SU-DHL-6 (cell line): ENCODE results near the gene FUT8.
"Not testable (repeated sequence)": the region's sequence is repeated elsewhere in the genome, so short reads cannot be mapped to it uniquely, and the experiment has no call there.

Source experiments
- EZH2phosphoT487 ChIP-seq: fragments of 200-600 bp; sonication (generic), shearing (Covaris generic); conservative IDR thresholded peaks from 2 replicates; pipeline ENCODE4 v1.6.1; 2018; ENCODE audit warnings: mild to moderate bottlenecking, antibody characterized with exemption, low read length, moderate library complexity, mixed read lengths
- TF ChIP-seq, protein P1 (sequence below): fragments of 200-600 bp; sonication (generic); IDR thresholded peaks from one replicate; pipeline ENCODE4 v1.5.1; 2017; ENCODE audit warnings: antibody characterized with exemption, mild to moderate bottlenecking, low read length, moderate library complexity; ENCODE audit not compliant: insufficient read depth, poor library complexity, severe bottlenecking

DNA sequence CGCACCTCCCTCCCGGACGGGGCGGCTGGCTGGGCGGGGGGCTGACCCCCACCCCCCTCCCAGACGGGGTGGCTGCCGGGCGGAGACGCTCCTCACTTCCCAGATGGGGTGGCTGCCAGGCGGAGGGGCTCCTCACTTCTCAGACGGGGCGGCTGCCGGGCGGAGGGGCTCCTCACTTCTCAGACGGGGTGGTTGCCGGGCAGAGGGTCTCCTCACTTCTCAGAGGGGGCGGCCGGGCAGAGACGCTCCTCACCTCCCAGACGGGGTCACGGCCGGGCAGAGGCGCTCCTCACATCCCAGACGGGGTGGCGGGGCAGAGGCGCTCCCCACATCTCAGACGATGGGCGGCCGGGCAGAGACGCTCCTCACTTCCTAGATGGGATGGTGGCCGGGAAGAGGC lies 280.0 kb downstream of the FUT8 start:
- TF ChIP-seq, protein P1, sequence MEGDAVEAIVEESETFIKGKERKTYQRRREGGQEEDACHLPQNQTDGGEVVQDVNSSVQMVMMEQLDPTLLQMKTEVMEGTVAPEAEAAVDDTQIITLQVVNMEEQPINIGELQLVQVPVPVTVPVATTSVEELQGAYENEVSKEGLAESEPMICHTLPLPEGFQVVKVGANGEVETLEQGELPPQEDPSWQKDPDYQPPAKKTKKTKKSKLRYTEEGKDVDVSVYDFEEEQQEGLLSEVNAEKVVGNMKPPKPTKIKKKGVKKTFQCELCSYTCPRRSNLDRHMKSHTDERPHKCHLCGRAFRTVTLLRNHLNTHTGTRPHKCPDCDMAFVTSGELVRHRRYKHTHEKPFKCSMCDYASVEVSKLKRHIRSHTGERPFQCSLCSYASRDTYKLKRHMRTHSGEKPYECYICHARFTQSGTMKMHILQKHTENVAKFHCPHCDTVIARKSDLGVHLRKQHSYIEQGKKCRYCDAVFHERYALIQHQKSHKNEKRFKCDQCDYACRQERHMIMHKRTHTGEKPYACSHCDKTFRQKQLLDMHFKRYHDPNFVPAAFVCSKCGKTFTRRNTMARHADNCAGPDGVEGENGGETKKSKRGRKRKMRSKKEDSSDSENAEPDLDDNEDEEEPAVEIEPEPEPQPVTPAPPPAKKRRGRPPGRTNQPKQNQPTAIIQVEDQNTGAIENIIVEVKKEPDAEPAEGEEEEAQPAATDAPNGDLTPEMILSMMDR, result not testable (repeated sequence)
- TF ChIP-seq EZH2phosphoT487, result not testable (repeated sequence)
